GM12878 (cell line): ENCODE results near the gene INPP5D. TPM values are rescaled to one million over a fixed set of nuclear protein-coding genes. Genes with fewer than 3 reads are reported as not detected.

ENCODE experiments used
- ATAC-seq: fragments of 200-7000 bp; cut with Tn5 transposase; 3 replicates; pipeline ENCODE4 v1.9.1; 2020; ENCODE audit warnings: mild to moderate bottlenecking, moderate library complexity
- BruUV-seq: library from RNA; stranded (reverse); fragments of 400-500 nt; replicated peaks from 2 replicates; lab custom pipeline; 2021; lab: Mats Ljungman, UMichigan
- CTCF ChIA-PET: fragments of 300-600 bp; sonication (Branson Sonifier 250); formaldehyde crosslinking; extraction: SDS; loops from one replicate; lab custom pipeline; 2021; ENCODE audit warnings: inconsistent platforms; lab: Yijun Ruan, JAX
- POLR2A ChIA-PET: fragments of 350-600 bp; formaldehyde crosslinking; extraction: SDS; loops from one replicate; lab custom pipeline; 2021; ENCODE audit warnings: inconsistent platforms; lab: Charles Lee
- RAD21 ChIA-PET: fragments of 300-600 bp; sonication (Branson Sonifier 250); formaldehyde crosslinking; loops from one replicate; lab custom pipeline; 2023; ENCODE audit warnings: antibody characterized with exemption; ENCODE audit not compliant: unreplicated experiment; lab: Charles Lee
- SMC1A ChIA-PET: fragments of 300-600 bp; sonication (Branson Sonifier 250); formaldehyde crosslinking; loops from one replicate; lab custom pipeline; 2023; ENCODE audit not compliant: unreplicated experiment, uncharacterized antibody; lab: Charles Lee
- DNase-seq: peaks from one replicate; pipeline ENCODE4 v3.0.0-alpha.2; 2011; ENCODE audit warnings: low read depth, low spot score
- FAIRE-seq: peaks from 3 replicates; lab custom pipeline; 2011; peaks lifted over from hg19 to GRCh38; lab: Jason Lieb, UNC
- H2AFZ ChIP-seq: 2 replicates; pipeline ENCODE4 v1.6.0; 2011; ENCODE audit warnings: low read depth, low read length, control low read depth; ENCODE audit not compliant: control insufficient read depth
- H3K27ac ChIP-seq: 2 replicates; pipeline ENCODE4 v1.5.1; 2011; ENCODE audit warnings: control low read depth; ENCODE audit not compliant: control insufficient read depth, insufficient read depth
- H3K27me3 ChIP-seq, 2 experiments: replicated peaks in 1 of 2; 2 replicates each; pipeline versions ENCODE4 v1.6.0 to v1.6.1; 2011; ENCODE audit warnings: low read length in 1 of 2; ENCODE audit not compliant: control insufficient read depth in 2 of 2, insufficient read depth in 2 of 2
- H3K36me3 ChIP-seq, 2 experiments: 2 replicates each; pipeline ENCODE4 v1.5.1; 2011; ENCODE audit warnings: low read length in 1 of 2; ENCODE audit not compliant: control insufficient read depth in 2 of 2, insufficient read depth in 2 of 2
- H3K4me1 ChIP-seq: 2 replicates; pipeline ENCODE4 v1.6.1; 2011; ENCODE audit warnings: mild to moderate bottlenecking, low read length, moderate library complexity, mixed read lengths; ENCODE audit not compliant: control insufficient read depth, insufficient read depth
- H3K4me2 ChIP-seq: 2 replicates; pipeline ENCODE4 v1.6.0; 2011; ENCODE audit warnings: control low read depth; ENCODE audit not compliant: control insufficient read depth, insufficient read depth
- H3K4me3 ChIP-seq: fragments of 200-600 bp; sonication (generic); 2 replicates; pipeline ENCODE4 v1.5.1; 2016
- H3K79me2 ChIP-seq: 2 replicates; pipeline ENCODE4 v1.6.0; 2011; ENCODE audit warnings: low read length; ENCODE audit not compliant: control insufficient read depth, insufficient read depth
- H3K9ac ChIP-seq: 2 replicates; pipeline ENCODE4 v1.8.0; 2011; ENCODE audit warnings: low read length, control low read depth, mixed read lengths; ENCODE audit not compliant: control insufficient read depth, insufficient read depth
- H3K9me3 ChIP-seq: replicated peaks from 3 replicates; pipeline ENCODE4 v1.5.1; 2011; ENCODE audit warnings: mild to moderate bottlenecking, low read length; ENCODE audit not compliant: control insufficient read depth, insufficient read depth
- H4K20me1 ChIP-seq: 2 replicates; pipeline ENCODE4 v1.6.0; 2011; ENCODE audit not compliant: control insufficient read depth, insufficient read depth
- HDAC2 ChIP-seq: fragments of 200-600 bp; sonication (generic); IDR thresholded peaks from 2 replicates; pipeline ENCODE4 v1.6.1; 2017
- LARP7 ChIP-seq: fragments of 450-650 bp; IDR thresholded peaks from 2 replicates; pipeline ENCODE4 v1.6.1; 2017; ENCODE audit warnings: mild to moderate bottlenecking
- NBN ChIP-seq: fragments of 450-650 bp; IDR thresholded peaks from 2 replicates; pipeline ENCODE4 v1.6.1; 2016
- NR2C2 ChIP-seq: IDR thresholded peaks from 2 replicates; pipeline ENCODE4 v1.6.1; 2011; ENCODE audit warnings: borderline replicate concordance, low read depth; ENCODE audit not compliant: control insufficient read depth, insufficient read length
- STAT3 ChIP-seq: IDR thresholded peaks from 2 replicates; pipeline ENCODE4 v1.6.1; 2011; ENCODE audit warnings: low read depth, low read length, improper control_type of control experiment
- USF1 ChIP-seq: IDR thresholded peaks from 2 replicates; pipeline ENCODE4 v1.6.1; 2011; ENCODE audit warnings: borderline replicate concordance, low read depth, mild to moderate bottlenecking, moderate library complexity, mixed read lengths, low read length; ENCODE audit not compliant: insufficient read depth; ENCODE audit errors: extremely low read length
- WGBS: methylation state at CpG from one replicate; pipeline ENCODE4 v1.1.6; 2016; ENCODE audit warnings: low lambda C conversion rate; ENCODE audit not compliant: insufficient replicate concordance, insufficient coverage; ENCODE audit errors: missing lambda C conversion rate; 5-methylcytosine and 5-hydroxymethylcytosine counted together
- in situ Hi-C: fragments of 300-500 bp; cut with MboI; formaldehyde crosslinking; loops from 9 replicates; pipeline ENCODE4 v1.14.3; 2018; ENCODE audit warnings: mixed read lengths
- intact Hi-C: fragments of 100-400 bp; cut with micrococcal nuclease; formaldehyde crosslinking; loops from one replicate; pipeline ENCODE4 v1.14.2; 2022; ENCODE audit not compliant: unreplicated experiment
- polyA plus RNA-seq, 11 experiments: library from polyadenylated mRNA; depleted of rRNA in 4 of 11; unstranded in 6 of 11; stranded (reverse) in 5 of 11; fragments of >200 nt; fragmentation: Nextera tagmentation in 4 of 11; fragmentation: Illumina TruSeq in 1 of 11; extraction: Ambion mirVana in 4 of 11; extraction: Trizol in 1 of 11; gene quantifications; 1 replicate in 1 of 11; 2 replicates in 10 of 11; pipeline versions ENCODE4 v1.2.1 to v1.2.3, GENCODE V29; 2011 to 2016; ENCODE audit warnings: inconsistent platforms in 2 of 11, missing spikeins in 2 of 11, low read depth in 1 of 11
- total RNA-seq, 4 experiments: library from RNA; depleted of rRNA in 3 of 4; stranded (reverse); fragments of >200 nt in 3 of 4; fragmentation: Illumina TruSeq in 1 of 4; extraction: Trizol in 1 of 4; gene quantifications; 2 replicates each; pipeline versions ENCODE4 v1.2.1 to v1.2.3, GENCODE V29; 2013 to 2021
- TF ChIP-seq, protein P1 (sequence below): fragments of 450-650 bp; IDR thresholded peaks from 2 replicates; pipeline ENCODE4 v1.6.1; 2017; ENCODE audit warnings: borderline replicate concordance
- TF ChIP-seq, protein P2 (sequence below): fragments of 450-650 bp; IDR thresholded peaks from 2 replicates; pipeline ENCODE4 v1.6.1; 2014; ENCODE audit warnings: mild to moderate bottlenecking

Gene INPP5D
- total and polyA plus RNA-seq, 10 of the 15 experiments (the other 5 are each of a cell fraction or from before 2014, with no cell fraction given) = 11.8 to 139 (median 88.8) TPM

DNA sequence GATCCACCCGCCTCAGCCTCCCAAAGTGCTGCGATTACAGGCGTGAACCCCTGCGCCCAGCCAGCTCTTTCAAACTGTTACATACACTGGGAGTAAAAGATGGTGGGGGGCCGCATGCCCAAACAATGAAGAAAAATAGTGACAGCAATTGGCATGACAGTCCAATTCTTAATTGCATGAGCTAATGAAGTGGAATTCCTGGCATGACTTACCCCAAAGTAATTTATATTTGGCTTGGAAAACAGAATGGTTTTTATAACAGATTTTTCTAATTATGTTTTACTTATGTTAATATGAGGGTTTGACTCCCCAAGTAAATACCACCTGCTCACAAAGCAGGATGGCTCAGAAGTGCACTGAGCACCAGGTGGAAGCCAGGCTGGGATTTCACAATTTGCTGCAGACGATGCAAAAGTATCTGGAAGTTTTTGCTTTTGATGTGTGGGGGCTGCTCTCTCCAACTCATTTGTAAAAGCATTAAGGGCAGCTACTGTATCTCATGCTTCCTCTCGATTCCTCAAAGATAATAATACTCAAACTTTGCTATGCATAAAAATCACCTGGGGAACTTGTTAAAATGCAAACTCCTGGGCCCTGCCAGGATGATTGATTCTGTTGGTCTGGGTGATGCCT lies 167.3 kb downstream of the INPP5D start (continued):
- TF ChIP-seq, protein P1, sequence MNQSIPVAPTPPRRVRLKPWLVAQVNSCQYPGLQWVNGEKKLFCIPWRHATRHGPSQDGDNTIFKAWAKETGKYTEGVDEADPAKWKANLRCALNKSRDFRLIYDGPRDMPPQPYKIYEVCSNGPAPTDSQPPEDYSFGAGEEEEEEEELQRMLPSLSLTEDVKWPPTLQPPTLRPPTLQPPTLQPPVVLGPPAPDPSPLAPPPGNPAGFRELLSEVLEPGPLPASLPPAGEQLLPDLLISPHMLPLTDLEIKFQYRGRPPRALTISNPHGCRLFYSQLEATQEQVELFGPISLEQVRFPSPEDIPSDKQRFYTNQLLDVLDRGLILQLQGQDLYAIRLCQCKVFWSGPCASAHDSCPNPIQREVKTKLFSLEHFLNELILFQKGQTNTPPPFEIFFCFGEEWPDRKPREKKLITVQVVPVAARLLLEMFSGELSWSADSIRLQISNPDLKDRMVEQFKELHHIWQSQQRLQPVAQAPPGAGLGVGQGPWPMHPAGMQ = no peak
- TF ChIP-seq, protein P2, sequence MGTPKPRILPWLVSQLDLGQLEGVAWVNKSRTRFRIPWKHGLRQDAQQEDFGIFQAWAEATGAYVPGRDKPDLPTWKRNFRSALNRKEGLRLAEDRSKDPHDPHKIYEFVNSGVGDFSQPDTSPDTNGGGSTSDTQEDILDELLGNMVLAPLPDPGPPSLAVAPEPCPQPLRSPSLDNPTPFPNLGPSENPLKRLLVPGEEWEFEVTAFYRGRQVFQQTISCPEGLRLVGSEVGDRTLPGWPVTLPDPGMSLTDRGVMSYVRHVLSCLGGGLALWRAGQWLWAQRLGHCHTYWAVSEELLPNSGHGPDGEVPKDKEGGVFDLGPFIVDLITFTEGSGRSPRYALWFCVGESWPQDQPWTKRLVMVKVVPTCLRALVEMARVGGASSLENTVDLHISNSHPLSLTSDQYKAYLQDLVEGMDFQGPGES = no peak

DNA sequence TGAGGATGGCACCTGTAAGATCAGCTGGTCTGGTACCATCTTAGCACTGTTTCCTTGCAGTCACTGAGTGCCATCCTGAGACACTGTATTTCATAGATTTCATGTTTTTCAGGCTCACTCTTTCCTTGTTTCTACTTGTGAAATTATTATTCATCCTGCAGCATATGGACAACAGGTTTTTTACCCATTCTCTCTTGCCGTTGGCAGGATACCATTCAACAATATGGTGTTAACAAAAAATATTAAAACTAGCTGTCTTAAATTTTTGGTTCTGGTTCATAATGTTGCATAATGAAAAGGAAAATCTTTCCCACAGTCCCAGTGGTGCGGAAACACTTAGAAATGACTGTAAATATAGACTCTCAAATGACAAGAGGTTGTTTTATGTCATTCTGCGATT lies 168.2 kb downstream of the INPP5D start:
- H3K4me1 ChIP-seq = peaks cover 24% of the 10 kb centered on the region
- no peaks in the 10 kb centered on the region for H3K79me2 ChIP-seq
- BruUV-seq = no TSS peak
- no peak overlapping the region for H3K27ac ChIP-seq
- intact Hi-C loops = no loop called here
- no peak overlapping the region for H2AFZ ChIP-seq
- H3K4me2 ChIP-seq = no peak overlapping the region
- no peak for ATAC-seq
- RAD21 ChIA-PET = no interaction called here
- no peaks in the 10 kb centered on the region; the same call in 2 of the 3 replicates for H3K9me3 ChIP-seq
- H3K9ac ChIP-seq = no peak overlapping the region
- no peak for FAIRE-seq
- no peaks in the 10 kb centered on the region for H3K27me3 ChIP-seq
- SMC1A ChIA-PET = interaction anchor here (0.6 to 1.0 kb wide), 3 partner anchors 13 to 1304 kb away, joined by 3 read pairs; no protein-coding TSS in a partner anchor
- POLR2A ChIA-PET = interaction anchor here (0.6 kb wide), 2 partner anchors 11 to 211 kb away, joined by 3 to 4 read pairs; no protein-coding TSS in a partner anchor
- H3K36me3 ChIP-seq = no peaks in the 10 kb centered on the region
- CTCF ChIA-PET = interaction anchor here (0.6 to 1.2 kb wide), 2 partner anchors 20 to 381 kb away, joined by 3 read pairs; no protein-coding TSS in a partner anchor
- no peak for DNase-seq
- TF ChIP-seq HDAC2 (no peak), NR2C2 (no peak), STAT3 (no peak), LARP7 (no peak), USF1 (no peak), NBN (no peak)
- TF ChIP-seq, all 136 proteins: peak for 0
- 38% methylated on average over 3 of the region's 3 CpGs for WGBS
- in situ Hi-C loops = no loop called here
- no peaks in the 10 kb centered on the region for H4K20me1 ChIP-seq
- no peak overlapping the region for H3K4me3 ChIP-seq
